GM21367 (cell line): ENCODE data around the gene TRPC1.
"Not testable (repeated sequence)": the region's sequence is repeated elsewhere in the genome, so short reads cannot be mapped to it uniquely, and the experiment has no call there.

ENCODE experiments used
- ATAC-seq: cut with Tn5 transposase; IDR thresholded peaks from one replicate; pipeline ENCODE4 v1.9.1; 2021; ENCODE audit not compliant: unreplicated experiment

TRPC1 gene

DNA sequence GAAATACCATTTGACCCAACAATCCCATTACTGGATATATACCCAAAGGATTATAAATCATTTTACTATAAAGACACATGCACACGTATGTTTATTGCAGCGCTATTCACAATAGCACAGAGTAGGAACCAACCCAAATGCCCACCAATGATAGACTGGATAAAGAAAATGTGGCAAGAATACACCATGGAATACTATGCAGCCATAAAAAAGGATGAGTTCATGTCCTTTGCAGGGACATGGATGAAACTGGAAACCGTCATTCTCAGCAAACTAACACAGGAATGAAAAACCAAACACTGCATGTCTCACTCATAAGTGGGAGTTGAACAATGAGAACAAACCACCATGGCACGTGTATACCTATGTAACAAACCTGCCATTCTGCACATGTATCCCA is 26.7 kb downstream of the TRPC1 start:
- not testable (repeated sequence) for ATAC-seq

- not testable (repeated sequence) for ATAC-seq
These were observed 28.8 kb downstream of the TRPC1 start for GRCh38 chr3:142752605-142753004.

DNA sequence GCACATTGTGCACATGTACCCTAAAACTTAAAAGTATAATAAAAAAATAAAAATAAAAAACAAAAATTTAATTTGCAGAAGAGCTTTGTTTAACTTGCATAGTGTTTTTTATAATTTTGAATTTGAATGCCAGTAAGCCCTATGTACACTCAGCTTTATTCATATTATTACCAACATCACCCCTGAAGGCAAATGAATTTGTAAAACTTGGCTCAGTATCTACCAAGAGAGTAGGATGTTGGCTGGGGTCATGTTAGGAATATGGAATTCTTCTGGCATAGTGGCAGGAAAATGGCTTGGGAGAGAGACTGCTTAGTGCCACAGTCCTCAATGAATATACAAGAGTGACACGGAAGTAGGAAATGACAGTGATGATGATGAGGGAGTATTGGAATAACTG is 30.7 kb downstream of the TRPC1 start:
- ATAC-seq, result no peak

DNA sequence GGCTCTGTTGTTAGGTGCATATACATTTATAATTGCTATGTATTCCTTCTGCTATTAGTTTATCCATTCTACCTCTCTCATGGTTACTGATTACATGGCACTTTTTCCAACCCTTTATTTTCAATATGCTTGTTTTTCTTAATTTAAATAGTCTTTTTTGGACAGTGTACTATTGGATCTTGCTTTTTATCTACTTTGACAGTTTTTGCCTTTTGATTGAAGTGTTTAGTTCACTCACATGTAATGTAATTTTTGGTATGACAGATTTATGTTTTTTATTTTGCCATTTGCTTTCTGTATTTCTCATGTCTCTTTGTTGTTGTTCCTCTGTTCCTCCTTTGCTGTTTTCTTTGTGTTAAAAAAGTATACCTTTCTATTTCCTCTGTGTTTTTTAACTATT is 44.5 kb downstream of the TRPC1 start:
- no peak for ATAC-seq

DNA sequence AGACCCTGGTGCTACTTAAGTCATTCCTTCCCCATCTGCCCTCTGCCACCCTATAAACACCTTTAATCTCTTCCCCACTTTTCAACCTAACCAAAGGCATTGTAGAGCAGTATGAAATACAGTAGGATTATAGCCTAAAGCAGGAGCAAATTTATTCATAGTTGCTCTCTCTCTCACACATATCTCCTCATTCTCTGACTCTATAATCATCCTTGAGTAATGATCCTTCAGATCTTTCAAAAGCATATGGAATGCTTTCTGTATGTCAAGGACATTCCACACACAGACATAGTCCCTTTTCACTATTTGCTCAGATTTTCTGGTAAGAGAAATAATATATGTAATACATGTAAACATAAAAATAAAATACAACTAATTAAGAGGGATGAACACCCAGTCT is 54.1 kb downstream of the TRPC1 start:
- ATAC-seq, result no peak

DNA sequence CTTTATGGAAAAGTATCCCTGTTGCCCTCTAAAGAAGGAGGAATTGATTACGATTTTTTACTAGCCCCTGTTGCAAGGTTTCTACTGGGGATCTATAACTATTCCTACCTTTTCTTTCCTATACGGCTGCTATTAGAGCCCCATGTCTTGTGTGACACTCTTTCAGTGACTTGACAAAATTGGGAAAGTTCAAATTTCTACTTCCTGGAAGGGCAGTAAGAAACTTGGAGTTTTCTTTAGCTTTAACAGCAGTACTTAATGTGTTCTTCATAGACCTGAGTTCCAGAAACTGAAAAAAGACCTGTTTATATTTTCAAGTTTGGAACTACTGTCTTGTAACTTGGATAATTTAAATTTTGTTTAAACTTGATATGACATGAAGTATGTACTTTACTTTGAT is 54.7 kb downstream of the TRPC1 start:
- no peak for ATAC-seq

DNA sequence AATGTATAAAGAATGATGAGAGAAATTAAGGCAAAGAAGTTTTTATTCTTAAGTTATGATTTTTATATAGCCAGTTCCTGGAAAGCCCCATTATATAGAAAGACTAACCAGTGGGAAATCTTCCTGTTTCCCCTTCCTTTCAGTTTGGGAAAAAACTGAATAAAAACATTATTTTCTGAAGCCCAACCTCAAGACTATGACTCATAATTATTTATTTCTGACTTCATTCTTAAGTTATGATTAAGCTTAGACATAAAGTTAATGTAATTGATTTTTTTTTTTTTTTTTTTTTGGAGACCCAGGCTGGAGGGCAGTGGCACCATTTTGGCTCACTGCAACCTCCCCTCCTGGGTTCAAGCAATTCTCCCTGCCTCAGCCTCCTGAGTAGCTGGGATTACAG is 55.8 kb downstream of the TRPC1 start:
- ATAC-seq, result no peak

GRCh38 chr3:142782616-142783015 is 58.8 kb downstream of the TRPC1 start:
- ATAC-seq, result no peak

DNA sequence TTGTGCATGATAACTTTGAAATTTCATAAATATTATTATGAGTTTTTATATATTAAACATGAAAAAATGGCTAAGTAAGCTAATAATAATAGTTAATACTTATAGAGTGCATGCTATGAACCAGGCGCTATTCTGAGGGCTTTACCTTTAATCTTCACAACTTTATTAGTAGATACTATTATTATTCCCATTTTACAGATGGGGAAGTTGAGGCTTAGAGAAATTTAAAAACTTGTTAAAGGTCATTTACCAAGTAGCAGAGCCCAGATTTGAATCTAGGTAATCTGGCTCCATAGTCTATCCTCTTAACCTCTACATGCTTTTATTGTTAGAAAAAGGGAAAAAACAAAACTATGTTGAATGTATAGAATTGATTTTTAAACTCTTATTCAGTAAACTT is 60.4 kb downstream of the TRPC1 start:
- ATAC-seq, result no peak

GRCh38 chr3:142785996-142786395 is 62.2 kb downstream of the TRPC1 start:
- ATAC-seq, result no peak

- ATAC-seq, result no peak
These were observed 63.9 kb downstream of the TRPC1 start for GRCh38 chr3:142787719-142788118.

DNA sequence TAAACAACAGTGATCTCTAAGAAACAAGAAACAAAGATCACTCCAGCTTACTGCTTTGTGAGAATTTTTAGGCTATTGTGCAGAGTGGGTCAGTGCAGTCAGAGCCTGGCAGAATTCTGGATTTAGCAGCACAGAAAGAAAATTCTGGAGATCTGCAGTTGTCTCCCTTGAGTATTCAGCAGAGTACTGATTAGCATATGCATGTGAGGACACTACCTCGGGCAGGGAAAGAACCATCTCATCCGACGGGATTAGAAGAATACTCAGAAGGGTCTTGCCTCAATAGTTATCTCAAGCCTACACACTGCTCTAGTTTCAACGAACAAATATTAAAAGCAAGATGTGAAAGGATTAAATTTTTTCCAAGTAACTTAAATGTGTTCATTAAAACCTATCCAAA is 70.7 kb downstream of the TRPC1 start:
- no peak for ATAC-seq

DNA sequence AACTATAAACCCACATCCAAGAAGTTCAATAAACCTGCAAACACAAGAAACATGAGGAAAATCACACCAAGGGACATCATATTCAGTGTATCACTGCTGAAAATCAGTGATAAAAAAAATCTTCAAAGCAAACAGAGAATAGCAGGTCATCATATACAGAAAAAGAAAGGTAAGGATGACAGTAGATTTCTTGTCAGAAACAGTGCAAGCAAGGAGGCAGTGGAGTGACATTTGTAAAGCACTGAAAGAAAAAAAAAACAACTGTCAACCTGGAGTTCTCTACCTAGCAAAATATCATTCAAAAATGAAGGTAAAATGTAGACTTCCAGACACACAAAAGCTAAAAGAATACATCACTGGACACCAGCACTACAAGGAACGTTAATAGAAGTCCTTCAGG is 71.5 kb downstream of the TRPC1 start:
- no peak for ATAC-seq

GRCh38 chr3:142796823-142797222 is 73.0 kb downstream of the TRPC1 start:
- no peak for ATAC-seq

DNA sequence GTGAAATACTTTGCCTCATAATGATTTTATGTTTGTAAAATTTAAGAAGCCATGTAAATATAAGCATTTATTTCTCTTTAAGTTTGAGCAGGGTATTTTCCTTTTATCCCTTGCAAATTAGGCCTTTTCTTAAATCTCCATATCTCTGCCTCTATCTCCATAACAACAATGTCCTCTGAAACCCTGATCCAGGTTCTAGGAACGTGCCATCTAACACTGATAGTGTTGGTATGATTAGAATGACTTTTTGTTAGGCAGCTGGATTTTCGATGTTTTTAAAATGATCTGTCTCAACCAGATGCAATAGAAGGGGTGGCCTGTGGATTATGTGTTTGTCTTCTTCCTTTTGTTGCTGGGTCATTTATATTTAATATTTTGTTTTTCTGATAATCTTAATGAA is 77.9 kb downstream of the TRPC1 start:
- ATAC-seq, result no peak

DNA sequence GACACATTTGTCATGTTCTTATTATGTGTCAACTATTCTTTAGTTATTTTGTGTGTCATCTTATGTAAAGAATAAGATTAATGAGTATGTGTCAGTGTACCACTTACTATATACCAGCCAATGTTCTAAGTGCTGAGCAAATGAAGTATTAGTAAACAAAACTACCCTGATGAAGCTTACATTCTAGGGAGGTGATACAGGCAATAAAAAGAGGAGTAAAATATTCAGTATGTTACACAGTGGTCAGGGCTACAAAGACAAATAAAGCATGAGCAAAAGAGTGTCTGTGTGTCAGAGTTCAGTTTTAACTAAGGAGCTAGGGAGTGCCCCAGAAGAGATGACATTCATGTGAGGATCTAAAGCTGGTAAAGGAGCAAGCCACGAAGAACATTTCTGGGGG is 79.1 kb downstream of the TRPC1 start:
- ATAC-seq, result no peak

DNA sequence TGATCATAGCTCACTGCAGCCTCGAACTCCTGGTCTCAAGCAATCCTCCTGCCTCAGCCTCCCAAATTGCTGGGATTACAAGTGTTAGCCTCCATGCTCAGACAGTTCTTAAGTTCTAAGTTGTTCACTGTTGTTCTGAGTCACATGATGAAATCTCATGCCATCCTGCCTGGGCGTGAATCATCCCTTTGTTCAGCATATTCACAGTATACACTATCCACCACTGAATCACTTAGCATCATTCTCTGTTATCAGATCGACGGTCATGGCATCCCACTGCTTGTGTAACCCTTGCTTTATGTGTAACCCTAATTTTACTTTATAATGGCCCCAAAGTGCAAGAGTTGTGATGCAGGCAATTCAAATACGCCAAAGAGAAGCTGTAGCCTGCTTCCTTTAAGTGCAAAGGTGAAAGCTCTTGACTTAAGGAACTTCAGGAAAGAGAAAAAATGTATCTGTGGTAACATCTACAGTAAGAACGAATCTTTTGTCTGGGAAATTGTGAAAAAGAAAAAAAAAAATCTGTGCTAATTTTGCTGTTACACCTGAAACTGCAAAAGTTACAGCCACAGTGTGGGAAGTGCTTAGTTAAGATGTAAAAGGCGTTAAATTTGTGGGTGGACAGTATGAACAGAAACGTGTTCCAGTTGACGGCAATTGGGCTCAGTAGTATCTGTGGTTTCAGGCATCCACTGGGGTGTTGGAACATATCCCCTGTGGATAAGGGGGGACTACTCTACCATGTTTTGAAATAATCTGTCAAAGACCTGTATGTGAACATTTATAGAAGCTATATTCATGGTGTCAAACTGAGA is 84.5 kb downstream of the TRPC1 start:
- no peak for ATAC-seq

DNA sequence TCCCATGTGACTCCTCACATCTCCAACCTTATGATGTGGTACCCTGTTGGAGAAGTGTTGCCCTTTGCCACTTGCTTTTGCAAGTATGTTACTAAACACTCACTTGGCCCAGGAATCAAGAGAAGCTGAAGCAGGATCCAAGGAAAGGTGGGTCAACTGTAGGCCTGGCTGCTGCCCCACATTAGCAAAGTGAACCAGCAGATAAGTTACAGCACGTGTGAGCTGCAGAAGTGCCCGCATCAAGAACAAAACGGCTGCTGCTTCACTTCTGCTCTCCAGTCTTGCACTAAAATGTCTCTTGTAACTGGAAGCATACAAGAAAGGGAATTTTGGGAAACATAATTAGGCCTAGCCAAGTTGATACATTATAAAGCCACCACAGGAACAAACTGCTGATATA is 85.4 kb downstream of the TRPC1 start:
- no peak for ATAC-seq

DNA sequence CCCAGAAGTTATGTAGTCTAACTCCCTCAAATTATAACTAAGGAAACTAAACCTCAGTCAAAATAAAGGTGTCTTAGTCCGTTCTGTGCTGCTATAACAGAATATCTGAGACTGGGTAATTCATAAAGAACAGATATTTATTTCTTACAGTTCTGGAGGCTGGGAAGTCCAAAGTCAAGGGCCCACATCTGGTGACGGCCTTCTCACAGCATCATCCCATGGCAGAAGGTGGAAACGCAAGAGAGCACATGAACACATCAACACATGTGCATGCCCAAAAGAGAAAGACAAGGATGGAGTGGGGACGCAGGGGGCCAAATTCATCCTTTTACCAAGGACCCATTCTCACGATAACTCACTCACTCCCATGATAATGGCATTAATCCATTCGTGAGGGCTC is 92.0 kb downstream of the TRPC1 start:
- ATAC-seq, result no peak

DNA sequence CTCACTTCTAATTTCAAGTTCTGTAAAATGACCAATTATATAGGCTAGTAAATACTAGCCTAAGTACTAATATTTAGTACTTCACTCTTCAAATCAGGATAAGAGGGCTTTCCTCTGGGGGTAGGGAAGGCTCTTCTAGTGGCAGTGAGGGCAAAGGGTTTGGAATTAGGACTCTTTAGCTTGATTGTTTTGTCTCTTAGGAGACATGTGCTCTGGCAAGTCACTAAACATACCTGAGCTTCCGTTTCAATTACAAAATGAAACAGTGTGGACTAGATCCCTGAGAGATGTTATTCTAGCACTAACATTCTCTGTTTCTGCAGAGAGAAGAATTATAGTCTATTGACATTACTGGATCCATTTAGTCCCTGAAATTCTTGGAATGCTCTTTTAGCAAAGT is 93.5 kb downstream of the TRPC1 start:
- ATAC-seq, result no peak

GRCh38 chr3:142817897-142818296 is 94.1 kb downstream of the TRPC1 start:
- no peak for ATAC-seq

- no peak for ATAC-seq
These were observed 94.8 kb downstream of the TRPC1 start for GRCh38 chr3:142818651-142819050.

- no peak for ATAC-seq
These were observed 95.3 kb downstream of the TRPC1 start for GRCh38 chr3:142819179-142819578.
